ENCODE data around the gene PLAU.
A peak's percentile ranks its signal among the peaks of the same experiment; 100 is the strongest.

Gene PLAU

DNA sequence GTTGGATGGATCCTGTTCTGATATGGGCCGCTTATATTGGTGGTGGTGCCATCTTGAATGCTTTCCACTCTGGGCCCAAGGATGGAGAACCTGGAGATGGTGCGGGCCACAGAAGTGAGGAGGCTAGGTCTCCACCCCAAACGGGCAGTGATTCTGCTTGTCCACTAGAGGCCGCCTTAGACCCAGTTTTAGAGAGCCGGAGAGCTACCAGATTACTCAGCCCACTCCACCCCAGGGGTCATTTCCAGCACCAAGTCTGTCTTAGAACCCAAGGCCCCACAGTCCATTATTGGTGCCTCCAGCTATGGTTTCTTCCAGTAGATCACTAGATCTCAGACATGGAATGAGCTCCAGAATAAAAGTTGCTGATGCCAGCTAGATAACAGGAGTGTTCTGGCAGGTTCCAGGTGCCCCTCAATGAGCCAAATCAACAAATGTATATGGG, 24.8 kb upstream of the PLAU start:
- Histone ChIP-seq H3K27me3 (ENCODE audit: insufficient read depth, low read depth) (no peaks in the 10 kb centered on the region), H3K4me1 (ENCODE audit: low read depth, poor library complexity, severe bottlenecking) (peaks cover 8% of the 10 kb centered on the region), H3K4me2 (peak overlapping the region; percentile 18; the same call in 1 of the 2 replicates), H3K36me3 (ENCODE audit: insufficient read depth) (no peaks in the 10 kb centered on the region), H4K20me1 (ENCODE audit: insufficient read depth) (no peaks in the 10 kb centered on the region), H3K79me2 (ENCODE audit: insufficient read depth, low read depth) (no peaks in the 10 kb centered on the region), H3K27ac (no peak overlapping the region), H3K4me3 (IDR thresholded peaks at IDR 0.05; ENCODE audit: insufficient read depth, low read depth, low read length) (no peak overlapping the region), H3K9ac (no peak overlapping the region), H2AFZ (ENCODE audit: low read depth) (no peak overlapping the region)
- TF ChIP-seq, protein P1, sequence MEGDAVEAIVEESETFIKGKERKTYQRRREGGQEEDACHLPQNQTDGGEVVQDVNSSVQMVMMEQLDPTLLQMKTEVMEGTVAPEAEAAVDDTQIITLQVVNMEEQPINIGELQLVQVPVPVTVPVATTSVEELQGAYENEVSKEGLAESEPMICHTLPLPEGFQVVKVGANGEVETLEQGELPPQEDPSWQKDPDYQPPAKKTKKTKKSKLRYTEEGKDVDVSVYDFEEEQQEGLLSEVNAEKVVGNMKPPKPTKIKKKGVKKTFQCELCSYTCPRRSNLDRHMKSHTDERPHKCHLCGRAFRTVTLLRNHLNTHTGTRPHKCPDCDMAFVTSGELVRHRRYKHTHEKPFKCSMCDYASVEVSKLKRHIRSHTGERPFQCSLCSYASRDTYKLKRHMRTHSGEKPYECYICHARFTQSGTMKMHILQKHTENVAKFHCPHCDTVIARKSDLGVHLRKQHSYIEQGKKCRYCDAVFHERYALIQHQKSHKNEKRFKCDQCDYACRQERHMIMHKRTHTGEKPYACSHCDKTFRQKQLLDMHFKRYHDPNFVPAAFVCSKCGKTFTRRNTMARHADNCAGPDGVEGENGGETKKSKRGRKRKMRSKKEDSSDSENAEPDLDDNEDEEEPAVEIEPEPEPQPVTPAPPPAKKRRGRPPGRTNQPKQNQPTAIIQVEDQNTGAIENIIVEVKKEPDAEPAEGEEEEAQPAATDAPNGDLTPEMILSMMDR (conservative IDR thresholded peaks at IDR 0.05; ENCODE audit: low read depth, low read length) = peak; percentile 89

DNA sequence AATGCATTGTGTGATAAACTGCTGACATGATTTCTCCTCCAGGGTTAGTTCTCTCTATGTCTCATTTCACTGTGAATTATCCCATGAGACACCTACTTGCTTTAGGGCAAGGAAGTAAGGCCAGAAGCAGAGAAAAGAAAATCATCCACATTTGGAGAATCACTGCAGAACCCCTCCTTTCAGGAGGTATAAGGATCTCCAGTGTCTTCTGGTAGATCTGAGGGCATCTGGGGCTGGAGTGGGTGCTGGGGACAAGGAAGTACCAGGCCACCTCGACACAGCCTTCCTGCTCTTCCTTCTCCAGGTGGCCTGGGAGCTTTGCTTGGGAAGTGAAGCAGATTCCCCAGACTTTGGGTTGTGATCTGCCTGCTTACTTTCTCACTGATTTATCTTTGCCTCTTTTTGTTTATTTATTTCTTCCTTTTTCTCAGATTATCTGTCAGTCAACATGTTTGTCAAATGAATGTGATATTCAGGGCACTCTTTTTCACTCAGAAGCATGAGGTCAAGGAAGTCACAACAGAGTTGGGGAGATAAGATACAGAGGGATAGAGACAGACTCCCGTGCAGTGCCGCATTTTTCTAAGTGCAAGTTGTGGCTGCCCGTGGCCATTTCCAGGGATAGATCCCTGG, 24.2 kb upstream of the PLAU start:
- no peak overlapping the region for H3K27ac ChIP-seq
- no peak overlapping the region for H3K4me2 ChIP-seq
- H3K36me3 ChIP-seq (ENCODE audit: insufficient read depth) = no peaks in the 10 kb centered on the region
- H2AFZ ChIP-seq (ENCODE audit: low read depth) = no peak overlapping the region
- H3K27me3 ChIP-seq (ENCODE audit: insufficient read depth, low read depth) = no peaks in the 10 kb centered on the region
- H3K9ac ChIP-seq = no peak overlapping the region
- H4K20me1 ChIP-seq (ENCODE audit: insufficient read depth) = no peaks in the 10 kb centered on the region
- H3K79me2 ChIP-seq (ENCODE audit: insufficient read depth, low read depth) = no peaks in the 10 kb centered on the region
- peaks cover 8% of the 10 kb centered on the region for H3K4me1 ChIP-seq (ENCODE audit: low read depth, poor library complexity, severe bottlenecking)
- no peak overlapping the region for H3K4me3 ChIP-seq (IDR thresholded peaks at IDR 0.05; ENCODE audit: insufficient read depth, low read depth, low read length)
- TF ChIP-seq, protein P1 (conservative IDR thresholded peaks at IDR 0.05; ENCODE audit: low read depth, low read length) = no peak

DNA sequence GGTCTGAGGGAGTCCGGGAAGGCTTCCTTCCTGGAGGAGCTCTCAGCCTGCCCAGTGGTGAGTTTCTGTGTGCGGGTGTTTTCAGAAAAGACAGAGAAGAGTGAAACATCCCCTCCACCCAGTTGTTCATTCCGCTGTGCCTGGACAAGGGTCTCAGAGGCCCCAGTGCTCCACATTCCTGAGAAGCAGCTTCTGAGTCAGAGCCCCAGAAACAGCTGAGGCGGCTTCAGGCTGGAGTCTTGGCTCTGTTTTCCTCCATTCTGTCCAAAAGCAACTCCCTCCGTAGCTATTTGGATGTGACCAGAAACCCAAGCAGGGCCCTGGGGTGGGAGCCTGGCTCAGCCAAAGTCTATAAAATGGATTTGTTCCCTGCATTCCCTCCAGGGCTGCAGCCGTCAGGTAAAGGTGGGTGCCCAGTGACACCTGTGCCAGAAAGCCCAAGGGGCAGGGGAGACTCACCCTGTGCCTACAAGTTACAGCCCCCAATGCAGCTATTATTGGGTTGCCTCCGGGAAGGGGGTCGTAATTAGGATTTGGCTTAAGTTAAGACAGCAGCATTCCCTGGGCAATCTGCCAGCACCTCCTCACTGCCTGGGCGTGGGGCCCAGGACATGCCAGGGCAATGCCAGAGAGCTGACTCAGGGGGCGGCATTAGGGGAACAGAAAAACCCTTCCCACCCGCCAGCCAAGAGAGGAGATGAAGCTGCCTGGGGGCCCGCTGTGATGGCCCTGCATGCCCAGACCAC, 23.5 kb upstream of the PLAU start:
- no peak overlapping the region for H3K4me3 ChIP-seq (IDR thresholded peaks at IDR 0.05; ENCODE audit: insufficient read depth, low read depth, low read length)
- H4K20me1 ChIP-seq (ENCODE audit: insufficient read depth) = no peaks in the 10 kb centered on the region
- H3K9ac ChIP-seq = no peak overlapping the region
- TF ChIP-seq, protein P1 (conservative IDR thresholded peaks at IDR 0.05; ENCODE audit: low read depth, low read length) = no peak
- H3K27ac ChIP-seq = no peak overlapping the region
- no peak overlapping the region for H3K4me2 ChIP-seq
- no peak overlapping the region for H2AFZ ChIP-seq (ENCODE audit: low read depth)
- peaks cover 8% of the 10 kb centered on the region for H3K4me1 ChIP-seq (ENCODE audit: low read depth, poor library complexity, severe bottlenecking)
- no peaks in the 10 kb centered on the region for H3K36me3 ChIP-seq (ENCODE audit: insufficient read depth)
- no peaks in the 10 kb centered on the region for H3K27me3 ChIP-seq (ENCODE audit: insufficient read depth, low read depth)
- no peaks in the 10 kb centered on the region for H3K79me2 ChIP-seq (ENCODE audit: insufficient read depth, low read depth)

DNA sequence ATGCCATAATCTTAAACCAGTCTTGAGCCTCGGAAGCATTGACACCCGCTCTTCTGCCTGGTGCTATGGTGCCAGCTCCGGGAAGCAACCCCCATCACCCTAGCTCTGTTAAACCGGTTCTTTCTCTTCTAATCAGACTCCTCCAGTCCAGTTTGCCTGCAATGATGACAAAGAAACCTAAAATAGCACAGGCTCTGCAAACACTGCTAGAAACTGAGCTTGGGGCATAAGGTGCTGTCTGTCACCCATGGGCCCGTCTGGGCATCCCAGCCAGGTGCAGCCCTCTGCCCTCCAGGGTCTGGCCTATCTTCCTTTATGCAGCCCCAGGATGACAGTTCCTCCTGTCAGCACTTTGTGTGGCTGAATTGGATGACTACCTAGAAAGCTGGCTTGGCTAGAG, 22.4 kb upstream of the PLAU start:
- H3K4me1 ChIP-seq (ENCODE audit: low read depth, poor library complexity, severe bottlenecking) = peaks cover 8% of the 10 kb centered on the region

More for the DNA sequence above, 22.4 kb upstream of the PLAU start:
- Histone ChIP-seq H3K4me2 (no peak overlapping the region), H3K27me3 (ENCODE audit: insufficient read depth, low read depth) (no peaks in the 10 kb centered on the region), H3K4me3 (IDR thresholded peaks at IDR 0.05; ENCODE audit: insufficient read depth, low read depth, low read length) (no peak overlapping the region), H4K20me1 (ENCODE audit: insufficient read depth) (no peaks in the 10 kb centered on the region), H2AFZ (ENCODE audit: low read depth) (no peak overlapping the region), H3K36me3 (ENCODE audit: insufficient read depth) (no peaks in the 10 kb centered on the region), H3K79me2 (ENCODE audit: insufficient read depth, low read depth) (no peaks in the 10 kb centered on the region), H3K9ac (no peak overlapping the region), H3K27ac (no peak overlapping the region)
- TF ChIP-seq, protein P1 (conservative IDR thresholded peaks at IDR 0.05; ENCODE audit: low read depth, low read length) = no peak
